ENCODE data around the gene NRG2. TPM values are rescaled to one million over a fixed set of nuclear protein-coding genes. Genes with fewer than 3 reads are reported as not detected.

The NRG2 gene
- total and polyA plus RNA-seq, 2 experiments from 2014 or later: 0.37 to 1.3 TPM

- Histone ChIP-seq H3K79me2 (replicated peaks; ENCODE audit: insufficient read depth) (no peaks in the 10 kb centered on the region), H4K20me1 (replicated peaks; ENCODE audit: insufficient read depth) (no peaks in the 10 kb centered on the region), H3F3A (replicated peaks; ENCODE audit: low read depth) (no peaks in the 10 kb centered on the region), H3K9me2 (ENCODE audit: insufficient read depth) (no peaks in the 10 kb centered on the region), H3K4me3 (no peak overlapping the region), H3K27ac (ENCODE audit: low read depth) (no peak overlapping the region), H3K27me3 (ENCODE audit: insufficient read depth) (peaks cover 10% of the 10 kb centered on the region; the same call in 1 of the 2 replicates), H2AFZ (no peak overlapping the region), H3K4me1 (ENCODE audit: insufficient read depth) (no peaks in the 10 kb centered on the region), H3K36me3 (ENCODE audit: insufficient read depth) (no peaks in the 10 kb centered on the region), H3K4me2 (no peak overlapping the region)
- Mint-ChIP-seq H3K4me1 (no peaks in the 10 kb centered on the region), H3K9me3 (no peaks in the 10 kb centered on the region), H3K27me3 (ENCODE audit: insufficient read depth, low read depth, poor library complexity) (no peaks in the 10 kb centered on the region), H3K27ac (no peak overlapping the region), H3K4me3 (no peak overlapping the region), H3K36me3 (ENCODE audit: low read depth) (no peaks in the 10 kb centered on the region)
- TF ChIP-seq NANOG (IDR thresholded peaks at IDR 0.05; ENCODE audit: borderline replicate concordance): no peak
- no peak for TF ChIP-seq POLR2AphosphoS5 (IDR thresholded peaks at IDR 0.05; ENCODE audit: low read depth)
- no peak for TF ChIP-seq EZH2 (IDR thresholded peaks at IDR 0.05; ENCODE audit: low read depth, unreplicated experiment)
- TF ChIP-seq ZNF331 (CRISPR knock-in tag; IDR thresholded peaks at IDR 0.05; ENCODE audit: low read depth): no peak
- TF ChIP-seq ZNF462 (CRISPR knock-in tag; IDR thresholded peaks at IDR 0.05): no peak
- no peak for TF ChIP-seq REST (IDR thresholded peaks at IDR 0.05; ENCODE audit: unreplicated experiment)
- no peak for TF ChIP-seq EZH2phosphoT487 (IDR thresholded peaks at IDR 0.05; ENCODE audit: unreplicated experiment)
- no peak for TF ChIP-seq STAT1 (IDR thresholded peaks at IDR 0.05; ENCODE audit: unreplicated experiment)
- TF ChIP-seq CTCF (conservative IDR thresholded peaks at IDR 0.05; ENCODE audit: low read depth in 2 of 2): no peak
- ATAC-seq (no peak), DNase-seq (ENCODE audit: low spot score) (no peak)
Measured at GRCh38 chr5:140010798-140011197, 32.3 kb downstream of the NRG2 start.

All from GM23338 (cell line).